ENCODE measurements around the gene KCNQ1. TPM values are rescaled to one million over a fixed set of nuclear protein-coding genes. Genes with fewer than 3 reads are reported as not detected.
A peak's percentile ranks its signal among the peaks of the same experiment; 100 is the strongest.

KCNQ1 gene
- total RNA-seq, 1 experiment from 2014 or later: 2.3 TPM

GRCh38 chr11:2844116-2844842 is 399.5 kb downstream of the KCNQ1 start:
- no peaks in the 10 kb centered on the region for H4K20me1 ChIP-seq (ENCODE audit: control insufficient read depth, insufficient read depth, insufficient read length)
- no peak overlapping the region for H3T11ph ChIP-seq (ENCODE audit: low read length)
- no peak overlapping the region for H4K5ac ChIP-seq (ENCODE audit: insufficient read length, low read depth, low read length)
- no peak overlapping the region for H2AK5ac ChIP-seq (ENCODE audit: insufficient read length, low read length)
- no peak overlapping the region for H4K8ac ChIP-seq (replicated peaks; ENCODE audit: insufficient read length, low read depth, low read length)
- peaks cover 12 to 16% of the 10 kb centered on the region in 2 experiments; a peak in 3 of 4 replicates for H3K4me1 Mint-ChIP-seq
- no peaks in the 10 kb centered on the region for H3K23me2 ChIP-seq (ENCODE audit: insufficient read length, low read depth, low read length, poor library complexity, severe bottlenecking)
- H3K79me2 ChIP-seq (ENCODE audit: insufficient read depth, low read length): no peaks in the 10 kb centered on the region
- no peak overlapping the region for H2AFZ ChIP-seq (ENCODE audit: low read length)
- H4K91ac ChIP-seq (ENCODE audit: insufficient read length, low read depth, low read length): no peak overlapping the region
- no peaks in the 10 kb centered on the region; the same call in 1 of the 2 replicates for H3K27me3 ChIP-seq (ENCODE audit: insufficient read depth, low read length)
- H2BK5ac ChIP-seq (ENCODE audit: insufficient read length, low read length): no peak overlapping the region
- H2BK15ac ChIP-seq (ENCODE audit: low read depth, low read length): no peak overlapping the region
- no peak overlapping the region for H2BK120ac ChIP-seq (ENCODE audit: low read depth, low read length, poor library complexity, severe bottlenecking)
- H3K9me3 ChIP-seq (ENCODE audit: control insufficient read depth, low read depth, low read length): no peaks in the 10 kb centered on the region
- H3K27me3 Mint-ChIP-seq (ENCODE audit: low read depth): peaks cover 70% of the 10 kb centered on the region
- no peaks in the 10 kb centered on the region for H3K4me1 ChIP-seq (ENCODE audit: insufficient read depth, low read length)
- no peak overlapping the region for H2BK12ac ChIP-seq (ENCODE audit: insufficient read length, low read depth, low read length)
- peak overlapping the region; percentile 23; the same call in 1 of the 2 replicates for H3K14ac ChIP-seq (ENCODE audit: insufficient read depth, low read length)
- no peak overlapping the region for H3K18ac ChIP-seq (ENCODE audit: insufficient read length, low read depth, low read length)
- no peak for DNase-seq
- no peak for TF ChIP-seq CTCF (conservative IDR thresholded peaks at IDR 0.05)
- H2BK20ac ChIP-seq (ENCODE audit: low read depth, low read length, poor library complexity, severe bottlenecking): no peak overlapping the region
- no peak overlapping the region for H3K4ac ChIP-seq (ENCODE audit: low read depth, low read length)
- no peaks in the 10 kb centered on the region for H3K9me3 Mint-ChIP-seq
- no peak overlapping the region for H3K27ac ChIP-seq (ENCODE audit: insufficient read length, low read depth, low read length)
- H3K9ac ChIP-seq (ENCODE audit: extremely low read depth, insufficient read length, low read length): no peak overlapping the region
- no CpG with 5 or more reads among the region's 19 CpGs for WGBS (ENCODE audit: extremely low coverage, insufficient read length, low lambda C conversion rate)
- H3K36me3 Mint-ChIP-seq (ENCODE audit: insufficient read depth in 1 of 3, low read depth in 3 of 3): no peaks in the 10 kb centered on the region
- no peak overlapping the region for H3K4me3 Mint-ChIP-seq
- no peak overlapping the region for H3K56ac ChIP-seq (ENCODE audit: insufficient read length, low read depth, low read length)
- H3K27ac Mint-ChIP-seq: peak overlapping the region in 1 of 3 experiments; percentile 40; a peak in 1 of 7 replicates
- no peak overlapping the region for H3K23ac ChIP-seq (ENCODE audit: insufficient read length, low read depth, low read length)
- no peaks in the 10 kb centered on the region for H3K79me1 ChIP-seq (ENCODE audit: insufficient read depth, low read depth, low read length, poor library complexity, severe bottlenecking)
- H3K4me2 ChIP-seq (ENCODE audit: insufficient read depth, insufficient read length, low read length): no peak overlapping the region

Data from H9 (cell line).